ENCODE results near the gene PRSS27.
"Not testable (repeated sequence)": the region's sequence is repeated elsewhere in the genome, so short reads cannot be mapped to it uniquely, and the experiment has no call there.

PRSS27 gene

GRCh38 chr16:2670017-2670416, 50.0 kb downstream of the PRSS27 start:
- peak; percentile 76 for DNase-seq

- DNase-seq: not testable (repeated sequence)
Measured at GRCh38 chr16:2669587-2669986, 50.4 kb downstream of the PRSS27 start.

GRCh38 chr16:2666671-2667070, 53.4 kb downstream of the PRSS27 start:
- DNase-seq: not testable (repeated sequence)

GRCh38 chr16:2664574-2664982, 55.4 kb downstream of the PRSS27 start:
- no peak for DNase-seq

- peak; percentile 79 for DNase-seq
Measured at GRCh38 chr16:2663553-2664546, 56.2 kb downstream of the PRSS27 start.
